Measurements from ENCODE around the gene MMAB.

DNA sequence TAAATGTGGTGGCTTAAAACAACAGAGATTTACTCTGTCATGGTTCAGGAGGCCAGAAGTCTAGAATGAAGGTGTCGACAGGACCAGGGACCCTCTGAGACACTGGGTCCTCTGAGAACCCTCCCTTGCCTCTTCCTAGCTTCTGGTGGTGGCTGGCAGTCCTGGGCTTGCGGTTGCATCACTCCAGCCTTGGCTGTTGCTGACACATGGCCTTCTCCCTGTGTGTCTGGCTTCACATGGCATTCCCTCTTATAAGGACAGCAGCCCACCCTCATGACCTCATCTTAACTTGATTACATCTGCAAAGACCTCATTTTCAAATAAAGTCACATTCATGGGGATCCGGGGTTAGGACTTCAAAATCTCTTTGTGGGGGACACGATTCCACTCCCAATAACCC is 37.2 kb upstream of the MMAB start:
- TF ChIP-seq, protein P1, sequence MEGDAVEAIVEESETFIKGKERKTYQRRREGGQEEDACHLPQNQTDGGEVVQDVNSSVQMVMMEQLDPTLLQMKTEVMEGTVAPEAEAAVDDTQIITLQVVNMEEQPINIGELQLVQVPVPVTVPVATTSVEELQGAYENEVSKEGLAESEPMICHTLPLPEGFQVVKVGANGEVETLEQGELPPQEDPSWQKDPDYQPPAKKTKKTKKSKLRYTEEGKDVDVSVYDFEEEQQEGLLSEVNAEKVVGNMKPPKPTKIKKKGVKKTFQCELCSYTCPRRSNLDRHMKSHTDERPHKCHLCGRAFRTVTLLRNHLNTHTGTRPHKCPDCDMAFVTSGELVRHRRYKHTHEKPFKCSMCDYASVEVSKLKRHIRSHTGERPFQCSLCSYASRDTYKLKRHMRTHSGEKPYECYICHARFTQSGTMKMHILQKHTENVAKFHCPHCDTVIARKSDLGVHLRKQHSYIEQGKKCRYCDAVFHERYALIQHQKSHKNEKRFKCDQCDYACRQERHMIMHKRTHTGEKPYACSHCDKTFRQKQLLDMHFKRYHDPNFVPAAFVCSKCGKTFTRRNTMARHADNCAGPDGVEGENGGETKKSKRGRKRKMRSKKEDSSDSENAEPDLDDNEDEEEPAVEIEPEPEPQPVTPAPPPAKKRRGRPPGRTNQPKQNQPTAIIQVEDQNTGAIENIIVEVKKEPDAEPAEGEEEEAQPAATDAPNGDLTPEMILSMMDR (conservative IDR thresholded peaks at IDR 0.05 in 1 of 2, IDR thresholded peaks at IDR 0.05 in 1 of 2; ENCODE audit: low read depth in 1 of 2, low read length in 2 of 2), result no peak
- no peak for TF ChIP-seq EZH2 (IDR thresholded peaks at IDR 0.05; ENCODE audit: low read length, missing control alignments)

All from fibroblast of lung (primary cell).